GM12878 (cell line): Measurements from ENCODE around the gene PRSS33. TPM values are rescaled to one million over a fixed set of nuclear protein-coding genes. Genes with fewer than 3 reads are reported as not detected.

Experiments
- ATAC-seq: fragments of 200-7000 bp; cut with Tn5 transposase; 3 replicates; pipeline ENCODE4 v1.9.1; 2020; ENCODE audit warnings: mild to moderate bottlenecking, moderate library complexity
- BruUV-seq: library from RNA; stranded (reverse); fragments of 400-500 nt; replicated peaks from 2 replicates; lab custom pipeline; 2021; lab: Mats Ljungman, UMichigan
- CTCF ChIA-PET: fragments of 300-600 bp; sonication (Branson Sonifier 250); formaldehyde crosslinking; extraction: SDS; loops from one replicate; lab custom pipeline; 2021; ENCODE audit warnings: inconsistent platforms; lab: Yijun Ruan, JAX
- POLR2A ChIA-PET: fragments of 350-600 bp; formaldehyde crosslinking; extraction: SDS; loops from one replicate; lab custom pipeline; 2021; ENCODE audit warnings: inconsistent platforms; lab: Charles Lee
- RAD21 ChIA-PET: fragments of 300-600 bp; sonication (Branson Sonifier 250); formaldehyde crosslinking; loops from one replicate; lab custom pipeline; 2023; ENCODE audit warnings: antibody characterized with exemption; ENCODE audit not compliant: unreplicated experiment; lab: Charles Lee
- SMC1A ChIA-PET: fragments of 300-600 bp; sonication (Branson Sonifier 250); formaldehyde crosslinking; loops from one replicate; lab custom pipeline; 2023; ENCODE audit not compliant: unreplicated experiment, uncharacterized antibody; lab: Charles Lee
- DNase-seq: peaks from one replicate; pipeline ENCODE4 v3.0.0-alpha.2; 2011; ENCODE audit warnings: low read depth, low spot score
- FAIRE-seq: peaks from 3 replicates; lab custom pipeline; 2011; peaks lifted over from hg19 to GRCh38; lab: Jason Lieb, UNC
- H2AFZ ChIP-seq: 2 replicates; pipeline ENCODE4 v1.6.0; 2011; ENCODE audit warnings: low read depth, low read length, control low read depth; ENCODE audit not compliant: control insufficient read depth
- H3K27ac ChIP-seq: 2 replicates; pipeline ENCODE4 v1.5.1; 2011; ENCODE audit warnings: control low read depth; ENCODE audit not compliant: control insufficient read depth, insufficient read depth
- H3K27me3 ChIP-seq, 2 experiments: replicated peaks in 1 of 2; 2 replicates each; pipeline versions ENCODE4 v1.6.0 to v1.6.1; 2011; ENCODE audit warnings: low read length in 1 of 2; ENCODE audit not compliant: control insufficient read depth in 2 of 2, insufficient read depth in 2 of 2
- H3K36me3 ChIP-seq, 2 experiments: 2 replicates each; pipeline ENCODE4 v1.5.1; 2011; ENCODE audit warnings: low read length in 1 of 2; ENCODE audit not compliant: control insufficient read depth in 2 of 2, insufficient read depth in 2 of 2
- H3K4me1 ChIP-seq: 2 replicates; pipeline ENCODE4 v1.6.1; 2011; ENCODE audit warnings: mild to moderate bottlenecking, low read length, moderate library complexity, mixed read lengths; ENCODE audit not compliant: control insufficient read depth, insufficient read depth
- H3K4me2 ChIP-seq: 2 replicates; pipeline ENCODE4 v1.6.0; 2011; ENCODE audit warnings: control low read depth; ENCODE audit not compliant: control insufficient read depth, insufficient read depth
- H3K4me3 ChIP-seq: fragments of 200-600 bp; sonication (generic); 2 replicates; pipeline ENCODE4 v1.5.1; 2016
- H3K79me2 ChIP-seq: 2 replicates; pipeline ENCODE4 v1.6.0; 2011; ENCODE audit warnings: low read length; ENCODE audit not compliant: control insufficient read depth, insufficient read depth
- H3K9ac ChIP-seq: 2 replicates; pipeline ENCODE4 v1.8.0; 2011; ENCODE audit warnings: low read length, control low read depth, mixed read lengths; ENCODE audit not compliant: control insufficient read depth, insufficient read depth
- H3K9me3 ChIP-seq: replicated peaks from 3 replicates; pipeline ENCODE4 v1.5.1; 2011; ENCODE audit warnings: mild to moderate bottlenecking, low read length; ENCODE audit not compliant: control insufficient read depth, insufficient read depth
- H4K20me1 ChIP-seq: 2 replicates; pipeline ENCODE4 v1.6.0; 2011; ENCODE audit not compliant: control insufficient read depth, insufficient read depth
- ESRRA ChIP-seq: IDR thresholded peaks from 2 replicates; pipeline ENCODE4 v1.6.1; 2012; ENCODE audit warnings: mild to moderate bottlenecking, low read length, improper control_type of control experiment
- ETV6 ChIP-seq, 2 experiments: fragments of 450-650 bp in 1 of 2; IDR thresholded peaks in 1 of 2; conservative IDR thresholded peaks in 1 of 2; 2 replicates each; pipeline ENCODE4 v1.6.1; 2014; ENCODE audit warnings: antibody characterized with exemption in 1 of 2, borderline replicate concordance in 1 of 2, low read depth in 1 of 2, mild to moderate bottlenecking in 1 of 2, moderate library complexity in 1 of 2
- GATAD2B ChIP-seq: fragments of 450-650 bp; conservative IDR thresholded peaks from 2 replicates; pipeline ENCODE4 v1.6.1; 2017; ENCODE audit warnings: low read depth, mild to moderate bottlenecking, moderate library complexity
- PAX5 ChIP-seq: IDR thresholded peaks from 2 replicates; pipeline ENCODE4 v1.6.1; 2011; ENCODE audit warnings: low read depth, low read length, borderline replicate concordance
- PML ChIP-seq: IDR thresholded peaks from 2 replicates; pipeline ENCODE4 v1.6.1; 2012; ENCODE audit warnings: low read length, inconsistent platforms
- POLR2A ChIP-seq: IDR thresholded peaks from 2 replicates; pipeline ENCODE4 v1.6.1; 2011; ENCODE audit warnings: low read depth, mild to moderate bottlenecking, low read length
- SIX5 ChIP-seq: IDR thresholded peaks from 2 replicates; pipeline ENCODE4 v1.6.1; 2011; ENCODE audit warnings: mild to moderate bottlenecking, low read depth, low read length, moderate library complexity; ENCODE audit not compliant: severe bottlenecking
- TARDBP ChIP-seq: IDR thresholded peaks from 2 replicates; pipeline ENCODE4 v1.6.1; 2016; ENCODE audit warnings: borderline replicate concordance
- ZNF217 ChIP-seq: fragments of 450-650 bp; IDR thresholded peaks from 2 replicates; pipeline ENCODE4 v1.6.1; 2017; ENCODE audit warnings: antibody characterized with exemption, mild to moderate bottlenecking
- ZNF384 ChIP-seq: IDR thresholded peaks from 2 replicates; pipeline ENCODE4 v1.6.1; 2012; ENCODE audit warnings: low read depth, mild to moderate bottlenecking, low read length, improper control_type of control experiment, borderline replicate concordance
- WGBS: methylation state at CpG from one replicate; pipeline ENCODE4 v1.1.6; 2016; ENCODE audit warnings: low lambda C conversion rate; ENCODE audit not compliant: insufficient replicate concordance, insufficient coverage; ENCODE audit errors: missing lambda C conversion rate; 5-methylcytosine and 5-hydroxymethylcytosine counted together
- in situ Hi-C: fragments of 300-500 bp; cut with MboI; formaldehyde crosslinking; loops from 9 replicates; pipeline ENCODE4 v1.14.3; 2018; ENCODE audit warnings: mixed read lengths
- intact Hi-C: fragments of 100-400 bp; cut with micrococcal nuclease; formaldehyde crosslinking; loops from one replicate; pipeline ENCODE4 v1.14.2; 2022; ENCODE audit not compliant: unreplicated experiment
- polyA plus RNA-seq, 11 experiments: library from polyadenylated mRNA; depleted of rRNA in 4 of 11; unstranded in 6 of 11; stranded (reverse) in 5 of 11; fragments of >200 nt; fragmentation: Nextera tagmentation in 4 of 11; fragmentation: Illumina TruSeq in 1 of 11; extraction: Ambion mirVana in 4 of 11; extraction: Trizol in 1 of 11; gene quantifications; 1 replicate in 1 of 11; 2 replicates in 10 of 11; pipeline versions ENCODE4 v1.2.1 to v1.2.3, GENCODE V29; 2011 to 2016; ENCODE audit warnings: inconsistent platforms in 2 of 11, missing spikeins in 2 of 11, low read depth in 1 of 11
- total RNA-seq, 4 experiments: library from RNA; depleted of rRNA in 3 of 4; stranded (reverse); fragments of >200 nt in 3 of 4; fragmentation: Illumina TruSeq in 1 of 4; extraction: Trizol in 1 of 4; gene quantifications; 2 replicates each; pipeline versions ENCODE4 v1.2.1 to v1.2.3, GENCODE V29; 2013 to 2021
- TF ChIP-seq, protein P1 (sequence below): fragments of 450-650 bp; IDR thresholded peaks from 2 replicates; pipeline ENCODE4 v1.6.1; 2016; ENCODE audit warnings: mild to moderate bottlenecking
- TF ChIP-seq, protein P2 (sequence below): fragments of 450-650 bp; formaldehyde crosslinking; IDR thresholded peaks from 2 replicates; pipeline ENCODE4 v1.5.0; 2022; ENCODE audit warnings: mild to moderate bottlenecking, missing genetic modification characterization
- TF ChIP-seq, protein P3 (sequence below): fragments of 450-650 bp; IDR thresholded peaks from 2 replicates; pipeline ENCODE4 v1.6.1; 2017; ENCODE audit warnings: mild to moderate bottlenecking
- TF ChIP-seq, protein P4 (sequence below): fragments of 450-650 bp; conservative IDR thresholded peaks from 2 replicates; pipeline ENCODE4 v1.6.1; 2017; ENCODE audit warnings: mild to moderate bottlenecking, moderate library complexity

Gene PRSS33
- total and polyA plus RNA-seq, 10 of the 15 experiments (the other 5 are each of a cell fraction or from before 2014, with no cell fraction given) = not detected

DNA sequence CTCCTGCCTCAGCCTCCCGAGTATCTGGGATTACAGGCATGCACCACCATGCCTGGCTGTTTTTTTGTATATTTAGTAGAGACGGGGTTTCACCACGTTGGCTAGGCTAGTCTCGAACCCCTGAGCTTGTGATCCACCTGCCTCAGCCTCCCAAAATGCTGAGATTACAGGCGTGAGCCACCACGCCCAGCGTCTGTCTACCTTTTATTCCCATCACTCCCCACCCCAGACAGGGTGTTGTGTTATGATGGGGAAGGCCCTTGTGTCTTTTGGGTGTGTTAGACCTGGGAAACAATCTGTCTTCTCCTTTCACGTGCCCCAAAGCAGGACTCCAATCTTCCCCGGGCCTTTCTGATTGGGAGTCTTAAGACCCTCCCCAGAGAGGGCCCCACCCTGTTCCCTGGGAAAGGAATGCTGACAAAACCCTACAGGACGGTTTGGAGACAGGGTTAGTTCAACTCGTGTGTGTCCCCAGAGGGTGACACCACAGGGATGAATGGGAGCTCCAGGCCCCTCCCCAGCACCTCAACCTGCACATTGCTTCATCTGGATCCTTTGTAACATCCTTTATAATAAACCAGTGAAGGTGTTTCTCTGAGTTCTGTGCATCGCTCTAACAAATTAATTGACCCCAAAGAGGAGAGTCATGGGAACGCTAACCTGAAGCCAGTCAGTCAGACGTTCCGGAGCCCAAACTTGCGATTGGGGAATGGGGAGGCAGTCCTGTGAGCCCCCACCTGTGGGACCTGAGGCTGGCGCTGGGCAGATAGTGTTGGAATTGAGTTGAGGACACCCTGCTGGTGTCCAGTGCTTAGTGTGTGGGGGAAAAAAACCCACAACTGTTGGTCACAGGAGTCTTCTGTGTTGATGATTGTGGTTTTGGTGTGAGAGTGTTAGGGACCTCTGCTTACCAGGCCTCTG is 7.1 kb downstream of the PRSS33 start:
- ChIA-PET SMC1A (no interaction called here), POLR2A (interaction anchor here (0.6 to 0.8 kb wide), 2 partner anchors 53 to 953 kb away, joined by 3 to 4 read pairs; partner anchors contain the start of gene FAHD1), CTCF (no interaction called here), RAD21 (no interaction called here)
- Histone ChIP-seq H3K27ac (no peak overlapping the region), H3K79me2 (peaks cover 30% of the 10 kb centered on the region), H3K9ac (no peak overlapping the region), H4K20me1 (no peaks in the 10 kb centered on the region), H3K4me1 (0 out of 2 replicates have a peak, but pooled peaks cover 4% of the 10 kb centered on the region), H3K36me3 (no peaks in the 10 kb centered on the region), H3K27me3 (peaks cover 0 to 2% of the 10 kb centered on the region in 2 experiments; a peak in 2 of 4 replicates), H3K4me3 (no peak overlapping the region), H3K4me2 (no peak overlapping the region), H3K9me3 (no peaks in the 10 kb centered on the region), H2AFZ (no peak overlapping the region)
- no peak for DNase-seq
- FAIRE-seq = no peak
- BruUV-seq = no TSS peak
- in situ Hi-C loops = no loop called here
- WGBS = 74% methylated on average over 17 of the region's 17 CpGs
- intact Hi-C loops = no loop called here
- no peak for ATAC-seq
- TF ChIP-seq TARDBP (no peak), POLR2A (no peak), ETV6 (conservative IDR thresholded peaks at IDR 0.05 in 1 of 2, IDR thresholded peaks at IDR 0.05 in 1 of 2; ENCODE audit: borderline replicate concordance in 1 of 2, low read depth in 1 of 2) (no peak), SIX5 (no peak), ZNF217 (no peak), GATAD2B (no peak), ESRRA (no peak), PAX5 (no peak), PML (no peak), ZNF384 (no peak)
- TF ChIP-seq, protein P1, sequence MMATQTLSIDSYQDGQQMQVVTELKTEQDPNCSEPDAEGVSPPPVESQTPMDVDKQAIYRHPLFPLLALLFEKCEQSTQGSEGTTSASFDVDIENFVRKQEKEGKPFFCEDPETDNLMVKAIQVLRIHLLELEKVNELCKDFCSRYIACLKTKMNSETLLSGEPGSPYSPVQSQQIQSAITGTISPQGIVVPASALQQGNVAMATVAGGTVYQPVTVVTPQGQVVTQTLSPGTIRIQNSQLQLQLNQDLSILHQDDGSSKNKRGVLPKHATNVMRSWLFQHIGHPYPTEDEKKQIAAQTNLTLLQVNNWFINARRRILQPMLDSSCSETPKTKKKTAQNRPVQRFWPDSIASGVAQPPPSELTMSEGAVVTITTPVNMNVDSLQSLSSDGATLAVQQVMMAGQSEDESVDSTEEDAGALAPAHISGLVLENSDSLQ = no peak
- TF ChIP-seq, protein P2, sequence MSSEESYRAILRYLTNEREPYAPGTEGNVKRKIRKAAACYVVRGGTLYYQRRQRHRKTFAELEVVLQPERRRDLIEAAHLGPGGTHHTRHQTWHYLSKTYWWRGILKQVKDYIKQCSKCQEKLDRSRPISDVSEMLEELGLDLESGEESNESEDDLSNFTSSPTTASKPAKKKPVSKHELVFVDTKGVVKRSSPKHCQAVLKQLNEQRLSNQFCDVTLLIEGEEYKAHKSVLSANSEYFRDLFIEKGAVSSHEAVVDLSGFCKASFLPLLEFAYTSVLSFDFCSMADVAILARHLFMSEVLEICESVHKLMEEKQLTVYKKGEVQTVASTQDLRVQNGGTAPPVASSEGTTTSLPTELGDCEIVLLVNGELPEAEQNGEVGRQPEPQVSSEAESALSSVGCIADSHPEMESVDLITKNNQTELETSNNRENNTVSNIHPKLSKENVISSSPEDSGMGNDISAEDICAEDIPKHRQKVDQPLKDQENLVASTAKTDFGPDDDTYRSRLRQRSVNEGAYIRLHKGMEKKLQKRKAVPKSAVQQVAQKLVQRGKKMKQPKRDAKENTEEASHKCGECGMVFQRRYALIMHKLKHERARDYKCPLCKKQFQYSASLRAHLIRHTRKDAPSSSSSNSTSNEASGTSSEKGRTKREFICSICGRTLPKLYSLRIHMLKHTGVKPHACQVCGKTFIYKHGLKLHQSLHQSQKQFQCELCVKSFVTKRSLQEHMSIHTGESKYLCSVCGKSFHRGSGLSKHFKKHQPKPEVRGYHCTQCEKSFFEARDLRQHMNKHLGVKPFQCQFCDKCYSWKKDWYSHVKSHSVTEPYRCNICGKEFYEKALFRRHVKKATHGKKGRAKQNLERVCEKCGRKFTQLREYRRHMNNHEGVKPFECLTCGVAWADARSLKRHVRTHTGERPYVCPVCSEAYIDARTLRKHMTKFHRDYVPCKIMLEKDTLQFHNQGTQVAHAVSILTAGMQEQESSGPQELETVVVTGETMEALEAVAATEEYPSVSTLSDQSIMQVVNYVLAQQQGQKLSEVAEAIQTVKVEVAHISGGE (CRISPR knock-in tag) = no peak
- TF ChIP-seq, protein P3, sequence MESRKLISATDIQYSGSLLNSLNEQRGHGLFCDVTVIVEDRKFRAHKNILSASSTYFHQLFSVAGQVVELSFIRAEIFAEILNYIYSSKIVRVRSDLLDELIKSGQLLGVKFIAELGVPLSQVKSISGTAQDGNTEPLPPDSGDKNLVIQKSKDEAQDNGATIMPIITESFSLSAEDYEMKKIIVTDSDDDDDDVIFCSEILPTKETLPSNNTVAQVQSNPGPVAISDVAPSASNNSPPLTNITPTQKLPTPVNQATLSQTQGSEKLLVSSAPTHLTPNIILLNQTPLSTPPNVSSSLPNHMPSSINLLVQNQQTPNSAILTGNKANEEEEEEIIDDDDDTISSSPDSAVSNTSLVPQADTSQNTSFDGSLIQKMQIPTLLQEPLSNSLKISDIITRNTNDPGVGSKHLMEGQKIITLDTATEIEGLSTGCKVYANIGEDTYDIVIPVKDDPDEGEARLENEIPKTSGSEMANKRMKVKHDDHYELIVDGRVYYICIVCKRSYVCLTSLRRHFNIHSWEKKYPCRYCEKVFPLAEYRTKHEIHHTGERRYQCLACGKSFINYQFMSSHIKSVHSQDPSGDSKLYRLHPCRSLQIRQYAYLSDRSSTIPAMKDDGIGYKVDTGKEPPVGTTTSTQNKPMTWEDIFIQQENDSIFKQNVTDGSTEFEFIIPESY = no peak
- TF ChIP-seq, protein P4, sequence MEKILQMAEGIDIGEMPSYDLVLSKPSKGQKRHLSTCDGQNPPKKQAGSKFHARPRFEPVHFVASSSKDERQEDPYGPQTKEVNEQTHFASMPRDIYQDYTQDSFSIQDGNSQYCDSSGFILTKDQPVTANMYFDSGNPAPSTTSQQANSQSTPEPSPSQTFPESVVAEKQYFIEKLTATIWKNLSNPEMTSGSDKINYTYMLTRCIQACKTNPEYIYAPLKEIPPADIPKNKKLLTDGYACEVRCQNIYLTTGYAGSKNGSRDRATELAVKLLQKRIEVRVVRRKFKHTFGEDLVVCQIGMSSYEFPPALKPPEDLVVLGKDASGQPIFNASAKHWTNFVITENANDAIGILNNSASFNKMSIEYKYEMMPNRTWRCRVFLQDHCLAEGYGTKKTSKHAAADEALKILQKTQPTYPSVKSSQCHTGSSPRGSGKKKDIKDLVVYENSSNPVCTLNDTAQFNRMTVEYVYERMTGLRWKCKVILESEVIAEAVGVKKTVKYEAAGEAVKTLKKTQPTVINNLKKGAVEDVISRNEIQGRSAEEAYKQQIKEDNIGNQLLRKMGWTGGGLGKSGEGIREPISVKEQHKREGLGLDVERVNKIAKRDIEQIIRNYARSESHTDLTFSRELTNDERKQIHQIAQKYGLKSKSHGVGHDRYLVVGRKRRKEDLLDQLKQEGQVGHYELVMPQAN = no peak
